Erythroblast (primary cell): Measurements from ENCODE around the gene METTL24.

Experiments used
- GATA1 ChIP-seq: IDR thresholded peaks from 2 replicates; pipeline ENCODE4 v1.6.1; 2011; ENCODE audit warnings: low read depth, mild to moderate bottlenecking, control low read depth, low read length, moderate library complexity
- POLR2A ChIP-seq: IDR thresholded peaks from 2 replicates; pipeline ENCODE4 v1.6.1; 2011; ENCODE audit warnings: mild to moderate bottlenecking, low read length

- TF ChIP-seq POLR2A (no peak), GATA1 (no peak)
These were observed 33.6 kb downstream of the METTL24 start for GRCh38 chr6:110324548-110324947.
